Stimulated activated CD8-positive, alpha-beta memory T cell treated with anti-CD3 and anti-CD28 coated beads, Interleukin-15, amount 100 ng/mL, for 48 hours (primary cell): ENCODE results near the gene RASA3.
"Not testable (repeated sequence)": the region's sequence is repeated elsewhere in the genome, so short reads cannot be mapped to it uniquely, and the experiment has no call there.

ENCODE experiments used
- DNase-seq, 2 donors: peaks; one replicate each; pipeline ENCODE4 v3.0.0-alpha.2; 2020; ENCODE audit warnings: low read depth in 2 of 2

The RASA3 gene

DNA sequence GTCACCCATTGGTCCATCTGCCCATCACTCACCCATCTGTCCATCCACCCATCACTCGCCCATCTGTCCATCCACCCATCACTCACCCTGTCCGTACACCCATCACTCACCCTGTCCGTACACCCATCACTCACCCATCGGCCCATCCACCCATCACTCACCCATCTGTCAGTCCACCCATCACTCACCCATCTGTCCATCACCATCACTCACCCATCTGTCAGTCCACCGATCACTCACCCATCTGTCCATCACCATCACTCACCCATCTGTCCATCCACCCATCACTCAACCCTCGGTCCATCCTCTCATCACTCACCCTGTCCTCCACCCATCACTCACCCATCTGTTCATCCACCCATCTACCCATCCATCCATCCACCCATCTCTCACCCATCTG lies 143.6 kb downstream of the RASA3 start:
- not testable (repeated sequence) for DNase-seq

DNA sequence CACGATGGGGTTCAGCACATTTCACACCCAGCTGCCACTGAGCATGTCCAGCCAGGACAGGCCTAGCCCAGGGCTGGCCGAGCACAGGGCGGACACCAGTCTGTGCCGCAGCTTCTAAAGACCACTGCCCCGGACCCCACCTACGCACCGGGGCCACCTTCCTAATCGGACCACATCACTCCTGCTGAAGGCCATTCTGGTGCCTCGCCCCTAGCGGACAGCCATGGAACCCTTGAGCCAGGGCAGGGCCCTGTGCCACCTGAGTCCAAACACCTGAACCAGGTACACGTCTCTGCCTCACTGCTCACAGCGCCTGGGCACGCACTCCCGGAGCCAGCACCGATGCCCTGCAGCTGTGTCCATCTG lies 150.1 kb downstream of the RASA3 start:
- no peak for DNase-seq

DNA sequence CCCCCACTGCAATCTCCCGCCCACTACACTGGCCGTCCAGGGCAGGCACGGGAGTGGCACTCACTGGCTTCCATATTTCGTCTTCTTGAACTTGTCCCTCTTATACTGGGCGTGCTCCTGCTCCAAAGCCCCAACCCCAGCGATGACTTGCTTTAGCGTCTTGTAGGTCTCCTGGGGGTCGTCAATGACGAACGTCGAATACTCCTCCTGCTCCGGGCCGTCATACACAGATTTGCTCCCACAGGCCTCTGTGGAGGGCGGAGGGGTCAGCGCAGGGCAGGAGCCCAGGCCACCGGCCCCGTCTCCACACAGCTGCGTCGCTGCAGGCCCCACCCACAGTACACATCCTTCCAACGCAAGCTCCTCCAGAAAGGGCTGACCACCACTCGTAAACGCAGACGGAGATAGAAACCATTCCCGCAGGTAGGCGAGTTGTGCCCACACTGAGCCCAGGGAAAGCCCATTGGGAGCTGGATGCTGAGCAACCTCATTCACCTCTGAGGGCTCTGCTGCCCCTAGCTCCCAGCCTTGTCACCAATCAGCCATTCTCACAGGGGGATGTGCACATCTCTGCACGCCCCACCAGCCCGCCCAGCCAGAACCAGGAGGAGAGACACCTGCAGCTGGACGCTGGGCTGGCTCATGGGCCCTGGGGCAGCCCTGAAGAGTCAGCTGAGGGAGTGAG lies 150.7 kb downstream of the RASA3 start:
- no peak for DNase-seq

GRCh38 chr13:113981194-113981605 lies 151.2 kb downstream of the RASA3 start:
- no peak for DNase-seq

- DNase-seq = no peak
Measured at GRCh38 chr13:113980489-113981064, 151.8 kb downstream of the RASA3 start.

DNA sequence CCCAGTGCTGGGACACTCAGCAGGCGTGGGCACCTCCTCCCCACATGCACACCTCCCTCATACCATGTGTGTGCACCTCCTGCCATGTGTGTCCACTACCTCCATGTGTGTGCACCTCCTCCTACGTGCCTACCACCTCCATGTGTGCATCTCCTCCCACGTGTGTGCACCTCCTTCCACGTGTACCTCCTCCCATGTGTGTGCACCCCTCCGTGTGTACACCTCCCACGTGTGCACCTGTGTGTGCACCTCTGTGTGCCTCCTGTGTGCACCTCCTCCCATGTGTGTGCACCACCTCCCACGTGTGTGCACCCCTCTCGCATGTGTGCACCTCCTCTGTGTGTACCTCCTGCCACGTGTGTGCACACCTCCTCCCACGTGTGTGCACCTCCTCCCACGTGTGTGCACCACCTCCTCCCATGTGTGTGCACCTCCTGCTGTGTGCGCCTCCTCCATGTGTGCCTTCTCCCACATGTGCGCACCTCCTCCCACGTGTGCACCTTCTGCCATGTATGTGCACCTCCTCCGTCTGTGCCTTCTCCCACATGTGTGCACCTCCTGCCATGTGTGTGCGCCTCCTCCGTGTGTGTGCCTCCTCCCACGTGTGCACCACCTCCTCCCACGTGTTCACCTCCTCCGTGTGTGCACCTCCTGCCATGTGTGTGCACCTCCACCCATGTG lies 152.5 kb downstream of the RASA3 start:
- no peak for DNase-seq

GRCh38 chr13:113978741-113979481 lies 153.5 kb downstream of the RASA3 start:
- no peak for DNase-seq

GRCh38 chr13:113977976-113978375 lies 154.4 kb downstream of the RASA3 start:
- no peak for DNase-seq

DNA sequence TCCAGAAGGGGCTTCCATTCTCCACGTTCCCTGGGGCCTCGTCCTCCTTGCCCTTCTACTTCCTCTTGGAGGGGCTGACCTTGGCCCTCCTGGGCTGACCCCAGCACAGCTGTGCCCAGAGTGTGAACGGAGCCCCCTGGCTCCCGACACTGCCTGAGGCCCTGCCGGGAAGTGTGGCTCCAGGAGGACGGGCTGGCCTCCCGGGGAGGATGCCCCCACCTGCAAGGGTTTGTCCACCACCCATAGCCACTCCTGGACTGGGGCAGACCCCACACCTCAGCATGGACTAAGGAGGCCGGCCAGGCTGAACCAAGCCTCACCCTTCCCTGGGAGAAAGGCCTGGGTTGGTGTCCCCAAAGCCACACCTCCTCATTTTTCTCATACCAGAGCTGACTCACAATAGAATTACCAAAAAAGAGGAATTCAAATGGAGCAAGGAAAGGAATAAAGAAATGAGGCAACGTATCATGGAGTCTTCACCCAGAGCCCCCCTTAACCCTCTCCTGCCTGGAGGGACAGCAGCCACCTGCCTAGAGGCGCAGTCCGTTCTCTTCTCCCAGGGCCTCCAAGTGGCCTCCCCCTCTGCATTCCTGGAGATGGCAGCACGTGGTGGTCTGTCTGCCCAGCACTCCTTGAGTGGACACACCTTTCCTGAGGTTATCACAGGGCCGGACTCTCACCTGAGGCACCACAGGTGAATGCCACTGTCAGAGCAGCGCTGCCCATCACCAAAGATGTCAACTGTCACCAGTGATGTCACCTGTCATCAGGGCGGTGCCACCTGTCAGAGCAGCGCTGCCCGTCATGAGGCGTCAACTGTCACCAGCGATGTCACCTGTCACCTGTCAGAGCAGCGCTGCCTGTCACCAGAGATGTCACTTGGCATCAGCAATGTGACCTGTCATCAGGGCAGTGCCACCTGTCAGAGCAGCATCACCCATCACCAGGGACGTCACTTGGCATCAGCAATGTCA lies 155.4 kb downstream of the RASA3 start:
- DNase-seq = no peak

DNA sequence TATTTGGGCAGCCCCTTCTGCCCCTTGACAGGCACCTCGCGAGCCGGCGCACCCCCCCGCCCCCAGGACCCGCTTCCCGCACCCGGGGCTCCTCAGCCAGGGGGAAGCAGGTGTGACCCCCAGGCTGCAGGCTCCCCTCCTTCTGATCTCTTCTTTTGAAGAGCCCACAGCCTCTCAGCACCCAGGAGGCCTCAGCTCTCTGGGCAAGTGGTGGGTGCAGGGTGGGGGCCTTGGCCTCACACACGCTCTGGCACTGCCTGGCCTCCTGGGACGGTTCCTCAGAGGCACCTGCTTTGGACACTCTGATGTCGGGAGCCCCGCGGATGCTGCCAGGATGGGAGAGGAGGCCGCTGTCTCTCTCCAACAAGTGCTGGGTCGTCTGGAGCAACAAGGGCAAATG lies 157.0 kb downstream of the RASA3 start:
- DNase-seq = no peak

- no peak for DNase-seq
Measured at GRCh38 chr13:113974304-113975281, 157.8 kb downstream of the RASA3 start.

- DNase-seq = no peak
Measured at GRCh38 chr13:113973218-113974164, 158.9 kb downstream of the RASA3 start, which contains the start of gene C13orf46. TSS of gene C13orf46 (minus strand) at chr13:113974076. CDS start at chr13:113973997, 79 bp downstream.

DNA sequence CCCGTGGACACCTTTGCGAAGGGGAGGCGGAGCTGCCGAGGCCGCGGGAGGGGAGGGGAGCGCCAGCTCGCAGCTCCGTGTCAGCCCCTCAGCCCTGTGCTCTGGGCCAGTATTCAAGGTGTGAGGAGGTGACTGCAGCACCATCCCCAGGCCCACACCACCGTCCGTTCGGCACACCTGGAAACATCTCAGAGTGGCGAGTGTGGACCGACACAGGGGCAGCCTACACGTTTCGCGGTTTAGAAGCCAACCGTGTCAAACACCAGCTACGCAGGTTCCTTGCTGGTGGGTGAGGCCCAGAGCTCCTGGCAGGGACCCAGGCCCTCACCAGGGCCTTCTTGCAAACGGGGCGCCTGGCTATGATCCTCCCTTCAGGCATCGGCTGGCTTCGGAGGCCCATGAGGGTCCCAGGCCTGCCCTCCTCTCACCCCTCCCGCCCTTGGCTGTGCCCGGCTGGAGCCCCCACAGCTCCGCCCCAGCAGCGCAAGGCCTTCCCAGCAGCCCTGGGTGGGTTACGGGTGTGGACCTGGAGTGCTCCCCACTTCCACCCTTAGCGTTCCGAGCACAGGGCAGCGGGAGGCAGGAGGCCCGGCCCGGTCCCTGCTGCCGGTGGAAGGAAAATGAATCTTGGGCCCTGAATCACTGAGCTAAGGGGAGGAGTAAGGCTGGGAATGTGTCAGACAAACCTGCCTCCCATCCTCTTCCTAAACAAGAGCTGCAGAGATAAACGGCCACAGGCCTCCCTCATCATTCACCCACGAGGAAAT lies 159.8 kb downstream of the RASA3 start:
- no peak for DNase-seq

DNA sequence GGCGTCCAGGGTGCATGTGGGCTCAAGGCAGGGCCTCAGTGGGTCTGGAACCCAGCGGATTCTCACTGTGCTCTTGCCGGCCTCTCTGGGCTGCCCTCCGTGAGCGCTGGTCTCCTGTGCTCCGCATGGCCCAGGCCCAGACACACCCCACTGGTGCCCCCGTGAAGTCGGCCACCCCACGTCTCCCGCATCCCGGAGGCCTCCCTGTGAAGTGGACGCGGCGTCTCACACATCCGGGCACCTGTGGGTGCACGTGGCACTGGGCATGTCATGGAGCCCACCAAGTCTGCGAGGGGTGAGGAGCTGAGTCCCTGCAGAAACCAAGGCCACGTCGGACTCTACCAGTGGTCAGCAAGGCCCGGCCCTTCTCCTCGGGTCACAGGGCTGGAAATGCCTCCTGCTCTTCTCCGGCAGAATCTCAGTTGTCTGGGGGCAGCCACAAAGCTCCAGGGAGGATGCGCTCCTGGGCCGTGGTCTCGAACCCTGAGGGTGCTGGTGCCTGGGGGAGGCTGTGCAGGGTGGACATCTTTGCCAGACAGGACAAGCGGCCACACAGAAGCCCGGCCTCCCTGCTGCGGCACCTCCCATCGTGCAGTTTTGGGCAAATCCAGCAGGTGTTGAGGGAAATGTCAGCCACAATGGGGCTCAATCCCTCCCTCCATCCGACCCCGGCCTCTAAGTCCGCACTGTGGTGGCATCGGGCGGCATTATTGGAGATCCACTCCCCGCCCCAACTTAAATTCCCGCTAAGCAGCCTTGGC lies 160.8 kb downstream of the RASA3 start:
- DNase-seq = no peak

DNA sequence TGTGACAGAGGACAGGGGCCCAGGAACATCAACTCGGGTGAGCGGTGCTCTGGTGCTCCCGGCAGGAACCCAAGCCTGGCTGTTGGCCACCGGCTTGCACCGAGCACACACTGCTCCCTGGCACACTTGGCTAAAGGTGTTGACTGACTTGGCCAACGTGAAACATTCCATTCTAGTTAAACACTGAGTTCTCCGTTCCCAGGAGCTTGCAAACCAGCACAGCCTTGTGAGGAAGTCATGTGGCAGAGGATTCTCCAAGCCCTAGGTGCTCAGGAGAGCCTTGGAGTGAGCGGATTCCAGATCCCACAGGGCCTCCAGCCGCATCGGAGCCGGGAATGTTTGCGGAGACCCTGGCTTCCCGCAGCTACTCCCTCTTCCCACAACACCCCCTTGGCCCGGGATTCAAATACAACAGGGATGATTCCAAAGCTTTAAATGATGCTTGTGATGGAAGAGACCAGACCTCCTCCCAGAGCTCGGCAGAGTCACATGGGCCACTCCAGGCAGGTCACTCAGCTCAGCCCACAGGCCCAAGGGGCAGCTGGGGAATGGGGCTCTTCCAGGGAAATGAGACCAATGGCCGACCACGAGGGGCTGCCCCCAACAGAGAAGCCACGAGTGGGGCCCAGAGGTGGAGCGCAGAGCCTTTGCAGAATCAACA lies 161.5 kb downstream of the RASA3 start:
- no peak for DNase-seq

DNA sequence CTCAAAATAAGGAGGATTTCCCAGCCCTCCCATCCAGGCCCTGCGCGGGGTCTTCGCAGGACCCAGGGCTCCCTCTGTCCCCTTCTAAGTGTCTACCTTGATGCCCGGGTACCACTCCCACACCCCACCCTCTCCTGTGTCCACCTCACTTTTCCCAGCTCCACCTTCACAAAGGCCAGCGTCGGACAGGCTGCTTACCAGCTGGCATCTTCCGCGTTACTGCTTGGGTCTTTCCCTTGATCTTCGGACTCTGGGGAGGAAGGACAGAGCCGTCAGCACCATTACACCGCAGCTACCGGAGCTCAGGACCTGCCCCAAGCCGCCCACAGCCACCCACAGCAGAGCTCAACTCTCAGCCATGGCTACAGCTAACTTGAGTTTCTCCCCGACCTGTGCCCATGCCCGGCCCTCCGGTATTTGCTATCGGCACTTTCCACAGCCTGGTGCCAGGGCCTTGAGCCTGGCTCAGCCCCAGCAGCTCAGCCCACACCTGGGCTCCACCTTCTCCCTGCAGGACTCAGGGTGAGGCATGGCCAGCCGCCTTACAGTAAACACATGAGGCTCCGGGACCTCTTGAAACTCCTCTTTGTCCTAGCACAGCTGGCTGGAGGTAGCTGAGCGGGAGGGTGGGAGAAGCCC lies 162.3 kb downstream of the RASA3 start:
- DNase-seq = no peak
